SK-N-SH (cell line): ENCODE results near the gene CCDC80.

Source experiments
- CTCF ChIP-seq: fragments of 200-600 bp; sonication (generic); IDR thresholded peaks from 2 replicates; pipeline ENCODE4 v1.6.1; 2017; ENCODE audit warnings: antibody characterized with exemption, mild to moderate bottlenecking, moderate library complexity
- ELF1 ChIP-seq: IDR thresholded peaks from 2 replicates; pipeline ENCODE4 v1.4.0; 2012
- EP300 ChIP-seq, 2 experiments: IDR thresholded peaks; 2 replicates each; pipeline versions ENCODE4 v1.4.0 to v1.6.1; 2012; ENCODE audit warnings: borderline replicate concordance in 1 of 2, low read depth in 1 of 2, low read length in 1 of 2
- EZH2phosphoT487 ChIP-seq: fragments of 200-600 bp; sonication (generic); IDR thresholded peaks from 2 replicates; pipeline ENCODE4 v1.6.1; 2017; ENCODE audit warnings: low read depth, mixed run types, mild to moderate bottlenecking, antibody characterized with exemption, moderate library complexity, borderline replicate concordance
- GABPA ChIP-seq: IDR thresholded peaks from 2 replicates; pipeline ENCODE4 v1.4.0; 2012; ENCODE audit warnings: low read depth, mild to moderate bottlenecking
- MAX ChIP-seq: IDR thresholded peaks from 2 replicates; pipeline ENCODE4 v1.4.0; 2012; ENCODE audit warnings: low read depth
- MXI1 ChIP-seq: IDR thresholded peaks from 2 replicates; pipeline ENCODE4 v1.6.1; 2012; ENCODE audit warnings: mild to moderate bottlenecking, low read depth, low read length, improper control_type of control experiment
- POLR2AphosphoS5 ChIP-seq: IDR thresholded peaks from 2 replicates; pipeline ENCODE4 v1.6.1; 2012; ENCODE audit warnings: low read depth, low read length
- RAD21 ChIP-seq: IDR thresholded peaks from 2 replicates; pipeline ENCODE4 v1.6.1; 2012; ENCODE audit warnings: mild to moderate bottlenecking, low read length
- REST ChIP-seq: IDR thresholded peaks from 2 replicates; pipeline ENCODE4 v1.6.1; 2012; ENCODE audit warnings: mild to moderate bottlenecking, low read depth, low read length, moderate library complexity
- SIN3A ChIP-seq: IDR thresholded peaks from 2 replicates; pipeline ENCODE4 v1.6.1; 2012; ENCODE audit warnings: low read depth, mild to moderate bottlenecking, low read length, moderate library complexity, borderline replicate concordance
- USF1 ChIP-seq: IDR thresholded peaks from 2 replicates; pipeline ENCODE4 v1.4.0; 2012; ENCODE audit warnings: low read depth, borderline replicate concordance
- YY1 ChIP-seq: IDR thresholded peaks from 2 replicates; pipeline ENCODE4 v1.4.0; 2012; ENCODE audit warnings: low read depth, mild to moderate bottlenecking
- ZBTB33 ChIP-seq: IDR thresholded peaks from 2 replicates; pipeline ENCODE4 v1.4.0; 2012; ENCODE audit warnings: low read depth, borderline replicate concordance

- TF ChIP-seq POLR2AphosphoS5 (no peak), CTCF (no peak), USF1 (no peak), ELF1 (no peak), MXI1 (no peak), RAD21 (no peak), REST (no peak), SIN3A (no peak), ZBTB33 (no peak), EZH2phosphoT487 (no peak), YY1 (no peak), MAX (no peak), EP300 (IDR thresholded peaks at IDR 0.05; ENCODE audit: borderline replicate concordance in 1 of 2, low read depth in 1 of 2, low read length in 1 of 2) (no peak), GABPA (no peak)
Observed at GRCh38 chr3:112623717-112624116, 17.2 kb downstream of the CCDC80 start.
